GM18507 (cell line): ENCODE data around the gene MYCBPAP.

Source experiments
- DNase-seq: peaks from one replicate; pipeline ENCODE4 v3.0.0; 2011; ENCODE audit warnings: low read depth; ENCODE audit not compliant: insufficient read length; ENCODE audit errors: extremely low spot score
- FAIRE-seq: peaks from 2 replicates; lab custom pipeline; 2011; peaks lifted over from hg19 to GRCh38; lab: Jason Lieb, UNC

Gene MYCBPAP

GRCh38 chr17:50563092-50563511, 54.9 kb downstream of the MYCBPAP start:
- no peak for DNase-seq
- FAIRE-seq: no peak

- DNase-seq (no peak), FAIRE-seq (no peak)
Observed at GRCh38 chr17:50564916-50565315, 56.7 kb downstream of the MYCBPAP start.

GRCh38 chr17:50565402-50566350, 57.4 kb downstream of the MYCBPAP start:
- FAIRE-seq (no peak), DNase-seq (no peak)

GRCh38 chr17:50566886-50567285, 58.6 kb downstream of the MYCBPAP start:
- no peak for DNase-seq
- FAIRE-seq: no peak

- DNase-seq (no peak), FAIRE-seq (no peak)
Observed at GRCh38 chr17:50568659-50569058, 60.4 kb downstream of the MYCBPAP start.

GRCh38 chr17:50569592-50569991, 61.4 kb downstream of the MYCBPAP start:
- FAIRE-seq (no peak), DNase-seq (no peak)

- no peak for FAIRE-seq
- no peak for DNase-seq
Observed at GRCh38 chr17:50570032-50570431, 61.8 kb downstream of the MYCBPAP start.

- DNase-seq (no peak), FAIRE-seq (no peak)
Observed at GRCh38 chr17:50570528-50570927, 62.3 kb downstream of the MYCBPAP start.

GRCh38 chr17:50571681-50572080, 63.4 kb downstream of the MYCBPAP start:
- DNase-seq: no peak
- no peak for FAIRE-seq

GRCh38 chr17:50572541-50572940, 64.3 kb downstream of the MYCBPAP start:
- FAIRE-seq: no peak
- no peak for DNase-seq

- no peak for DNase-seq
Observed at GRCh38 chr17:50573866-50574611, 65.8 kb downstream of the MYCBPAP start.

GRCh38 chr17:50575581-50576210, 67.5 kb downstream of the MYCBPAP start:
- FAIRE-seq: no peak
- no peak for DNase-seq

More at GRCh38 chr17:50573866-50574611, 65.8 kb downstream of the MYCBPAP start:
- FAIRE-seq: no peak

- DNase-seq (no peak), FAIRE-seq (no peak)
Observed at GRCh38 chr17:50576864-50577263, 68.6 kb downstream of the MYCBPAP start.

- FAIRE-seq (no peak), DNase-seq (no peak)
Observed at GRCh38 chr17:50577451-50577954, 69.3 kb downstream of the MYCBPAP start.

- FAIRE-seq: no peak
- no peak for DNase-seq
Observed at GRCh38 chr17:50578173-50578572, 69.9 kb downstream of the MYCBPAP start.

GRCh38 chr17:50579399-50579798, 71.2 kb downstream of the MYCBPAP start:
- FAIRE-seq (no peak), DNase-seq (no peak)

- DNase-seq: no peak
- FAIRE-seq: no peak
Observed at GRCh38 chr17:50580646-50581045, 72.4 kb downstream of the MYCBPAP start.
